ENCODE data around the gene DACH1. TPM values are rescaled to one million over a fixed set of nuclear protein-coding genes. Genes with fewer than 3 reads are reported as not detected.

Gene DACH1
- total RNA-seq, 1 experiment from 2014 or later: not detected

GRCh38 chr13:71774863-71775262 lies 92.1 kb downstream of the DACH1 start:
- DNase-seq (ENCODE audit: low read depth, low spot score) (no peak), ATAC-seq (no peak)
- H3K79me2 ChIP-seq (ENCODE audit: insufficient read depth, low read length): no peaks in the 10 kb centered on the region
- no peaks in the 10 kb centered on the region for H3K9me2 ChIP-seq (ENCODE audit: insufficient read depth)
- no peak for TF ChIP-seq RAD21 (IDR thresholded peaks at IDR 0.05; ENCODE audit: low read depth)
- no peak for TF ChIP-seq JUND (IDR thresholded peaks at IDR 0.05)
- no peak for TF ChIP-seq REST (IDR thresholded peaks at IDR 0.05; ENCODE audit: low read depth)
- no peak for TF ChIP-seq ZBTB33 (IDR thresholded peaks at IDR 0.05; ENCODE audit: extremely low read depth, insufficient replicate concordance, low read length)
- TF ChIP-seq MAX (IDR thresholded peaks at IDR 0.05): no peak
- no peak for TF ChIP-seq SIN3A (IDR thresholded peaks at IDR 0.05; ENCODE audit: low read depth)
- no peak for TF ChIP-seq POLR2A (IDR thresholded peaks at IDR 0.05; ENCODE audit: borderline replicate concordance, extremely low read depth, insufficient read depth, insufficient read length)
- TF ChIP-seq ZFX (IDR thresholded peaks at IDR 0.05): no peak
- no peak for TF ChIP-seq POLR2AphosphoS5 (IDR thresholded peaks at IDR 0.05; ENCODE audit: low read depth, low read length)
- no peak for TF ChIP-seq EZH2phosphoT487 (IDR thresholded peaks at IDR 0.05; ENCODE audit: borderline replicate concordance)
- no peak for TF ChIP-seq FOSL1 (IDR thresholded peaks at IDR 0.05; ENCODE audit: low read depth)
- TF ChIP-seq SRF (IDR thresholded peaks at IDR 0.05; ENCODE audit: low read depth): no peak
- no peak for TF ChIP-seq SP1 (IDR thresholded peaks at IDR 0.05; ENCODE audit: low read depth)
- no peak overlapping the region for H3K9ac ChIP-seq (ENCODE audit: low read length)
- no peaks in the 10 kb centered on the region; a peak in 1 of 4 replicates for H3K9me3 ChIP-seq (ENCODE audit: control insufficient read depth in 1 of 2, insufficient read depth in 1 of 2, low read depth in 1 of 2, low read length in 2 of 2)
- no peaks in the 10 kb centered on the region for H3K4me1 ChIP-seq (ENCODE audit: control insufficient read depth in 1 of 2, insufficient read depth in 2 of 2, low read length in 2 of 2)
- no TSS peak for BruUV-seq (replicated peaks)
- RAD21 ChIA-PET (ENCODE audit: low non-redundant PET in 1 of 2, low total read pairs in 2 of 2, uncharacterized antibody in 2 of 2, unreplicated experiment in 2 of 2): no interaction called here
- CTCF ChIA-PET: no interaction called here
- no peak overlapping the region for H3K4me3 ChIP-seq (replicated peaks in 1 of 2; ENCODE audit: low read depth in 1 of 2, low read length in 2 of 2)
- intact Hi-C loops (cut with micrococcal nuclease): no loop called here
- no peaks in the 10 kb centered on the region for H3K27me3 ChIP-seq (ENCODE audit: insufficient read depth, low read length)
- no peaks in the 10 kb centered on the region for H4K20me1 ChIP-seq (ENCODE audit: insufficient read depth)
- no peak overlapping the region for H2AFZ ChIP-seq (ENCODE audit: low read depth, low read length, poor library complexity, severe bottlenecking)
- H3K27ac ChIP-seq (ENCODE audit: low read depth, low read length): no peak overlapping the region
- POLR2A ChIA-PET: no interaction called here
- no peaks in the 10 kb centered on the region for H3K36me3 ChIP-seq (ENCODE audit: control insufficient read depth in 1 of 2, insufficient read depth in 2 of 2, low read length in 2 of 2)
- no peak overlapping the region for H3K4me2 ChIP-seq (ENCODE audit: low read length)

Measured in HCT116 (cell line).